DMS 273 (cell line): ENCODE data around the gene CMSS1.

ENCODE experiments used
- DNase-seq: peaks from one replicate; lab custom pipeline; 2025; ENCODE audit not compliant: unreplicated experiment; lab: John Stamatoyannopoulos, UW

Gene CMSS1

DNA sequence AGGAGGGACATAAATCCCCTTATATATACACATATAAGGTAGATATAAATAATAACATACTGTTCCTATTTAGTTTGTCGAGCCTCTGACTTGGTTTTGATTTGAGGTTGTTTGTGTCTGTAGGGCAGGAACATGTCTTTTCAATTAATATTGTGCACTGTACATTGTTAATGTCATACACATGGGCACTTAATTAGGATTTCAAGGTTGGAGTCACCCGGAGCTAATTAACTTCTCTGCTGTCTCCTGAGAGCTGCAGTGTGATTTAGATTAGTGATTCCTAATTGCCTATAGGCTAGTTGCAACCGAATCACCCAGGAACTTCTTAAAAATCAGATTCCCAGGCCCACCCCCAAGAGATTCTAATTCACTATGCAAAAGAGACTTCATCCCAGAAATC is 347.1 kb downstream of the CMSS1 start:
- no peak for DNase-seq

- no peak for DNase-seq
Measured at GRCh38 chr3:100165926-100166550, 348.4 kb downstream of the CMSS1 start.

- DNase-seq = peak; percentile 63
Measured at GRCh38 chr3:100169201-100169920, 351.7 kb downstream of the CMSS1 start.

DNA sequence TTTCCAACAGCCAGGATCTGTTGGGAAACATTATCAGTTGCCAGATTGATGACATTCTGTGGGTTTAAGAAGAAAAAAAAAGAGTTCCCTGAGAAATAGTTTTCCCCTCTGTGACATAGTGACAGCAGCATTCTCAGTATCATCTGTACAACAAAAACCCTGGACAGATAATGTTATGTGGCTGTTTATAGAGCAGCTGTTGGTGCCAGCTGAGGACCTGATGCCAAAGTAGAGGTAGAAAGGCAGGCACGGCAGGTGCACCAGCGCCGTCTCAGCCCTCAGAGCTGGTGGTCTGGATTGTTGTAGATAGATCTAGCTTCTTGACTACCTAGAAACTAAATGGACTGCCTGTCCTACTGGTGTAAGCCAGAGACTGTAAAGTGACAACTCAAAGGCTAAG is 352.8 kb downstream of the CMSS1 start:
- DNase-seq = no peak

DNA sequence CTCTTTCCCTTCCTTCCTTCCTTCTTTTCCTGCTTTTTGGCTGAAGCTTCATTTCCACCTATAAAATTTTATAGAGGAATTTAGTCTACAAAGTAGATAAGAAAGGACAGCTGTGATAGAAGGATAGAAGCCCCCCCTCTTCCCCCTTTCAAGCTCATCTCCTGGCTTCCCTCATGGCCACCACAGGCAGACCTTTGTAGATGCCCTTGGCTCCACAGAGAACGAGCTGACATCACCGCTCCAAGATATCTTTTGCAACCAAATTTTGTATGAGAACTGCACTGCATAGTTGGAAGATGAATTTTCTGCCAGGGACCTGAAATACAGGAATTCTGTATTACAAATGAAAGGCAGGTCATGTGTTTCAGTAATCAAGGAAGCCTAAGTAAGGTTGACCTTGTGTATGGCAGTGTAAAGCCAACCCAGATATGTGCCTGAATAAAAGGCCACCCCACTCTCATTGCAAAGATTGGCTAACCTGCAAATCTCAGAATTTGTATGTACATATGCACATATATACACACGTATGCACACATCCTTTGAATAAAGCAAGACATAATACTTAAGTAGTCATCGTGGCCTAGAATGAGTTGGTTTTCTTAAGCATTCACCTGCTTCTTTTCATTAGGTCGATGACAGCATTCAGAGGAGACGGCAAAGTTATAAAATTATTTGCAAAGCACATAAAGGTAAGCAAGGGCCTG is 353.7 kb downstream of the CMSS1 start:
- no peak for DNase-seq

DNA sequence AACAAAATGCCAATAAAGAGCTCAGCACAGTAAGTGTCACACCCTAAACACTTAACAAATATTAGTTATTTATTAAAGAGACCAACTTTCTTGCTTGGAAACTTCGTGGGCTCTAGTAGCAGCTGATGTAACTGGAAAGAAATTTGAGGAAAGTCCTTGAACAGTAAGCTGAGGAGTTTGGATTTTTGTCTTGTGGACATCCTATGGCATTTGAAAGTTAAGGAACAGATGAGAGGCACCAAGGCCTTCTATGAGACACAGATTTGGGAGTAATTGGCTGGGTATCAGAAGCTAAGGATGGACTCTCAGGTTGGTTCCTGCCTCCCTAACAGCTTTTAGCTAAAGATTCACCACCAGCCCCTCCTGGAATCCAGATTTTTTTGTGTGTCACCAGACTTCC is 356.3 kb downstream of the CMSS1 start:
- no peak for DNase-seq

- no peak for DNase-seq
Measured at GRCh38 chr3:100175637-100176280, 358.1 kb downstream of the CMSS1 start.

DNA sequence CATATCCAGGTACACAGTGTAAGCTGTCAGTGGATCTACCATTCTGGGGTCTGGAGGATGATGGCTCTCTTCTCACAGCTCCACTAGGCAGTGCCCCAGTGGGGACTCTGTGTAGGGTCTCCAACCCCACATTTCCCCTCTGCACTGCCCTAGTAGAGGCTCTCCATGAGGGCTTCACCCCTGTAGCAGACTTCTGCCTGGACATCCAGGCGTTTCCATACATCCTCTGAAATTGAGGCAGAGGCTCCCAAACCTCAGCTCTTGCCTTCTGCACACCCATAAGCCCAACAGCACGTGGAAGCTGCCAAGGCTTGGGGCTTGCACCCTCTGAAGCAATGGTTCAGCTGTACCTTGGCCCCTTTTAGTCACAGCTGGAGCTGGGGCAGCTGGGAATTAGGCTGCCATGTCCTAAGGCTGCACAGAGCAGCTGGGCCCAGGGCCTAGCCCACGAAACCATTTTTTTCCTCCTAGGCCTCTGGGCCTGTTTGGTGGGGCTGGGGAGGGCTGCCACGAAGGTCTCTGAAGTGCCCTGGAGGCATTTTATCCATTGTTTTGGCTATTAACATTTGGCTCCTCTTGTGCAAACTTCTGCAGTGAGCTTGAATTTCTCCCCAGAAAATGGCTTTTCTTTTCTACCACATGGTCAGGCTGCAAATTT is 362.2 kb downstream of the CMSS1 start:
- DNase-seq = peak; percentile 18

DNA sequence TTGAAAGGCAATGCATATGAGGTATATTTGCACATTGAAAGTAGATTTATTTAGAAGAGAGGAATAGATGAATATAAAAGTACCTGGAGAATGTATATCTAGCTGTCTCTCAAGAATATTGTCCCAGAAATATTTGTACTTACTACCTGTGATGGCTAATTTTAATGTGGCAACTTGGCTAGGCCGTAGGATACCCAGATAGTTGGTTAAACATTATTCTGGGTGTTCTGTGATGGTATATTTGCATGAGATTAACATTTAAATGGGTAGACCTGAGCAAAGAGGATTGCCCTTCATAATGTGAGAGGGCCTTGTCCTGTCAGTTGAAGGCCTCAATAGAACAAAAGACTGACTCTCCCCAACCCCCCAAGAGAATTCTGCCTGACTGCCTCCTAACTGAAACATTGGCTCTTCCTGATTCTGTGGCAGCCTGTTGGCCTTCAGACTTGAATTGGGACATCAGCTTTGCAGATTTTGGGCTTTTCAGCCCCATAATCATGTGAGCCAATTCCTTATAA is 366.0 kb downstream of the CMSS1 start:
- DNase-seq = no peak

DNA sequence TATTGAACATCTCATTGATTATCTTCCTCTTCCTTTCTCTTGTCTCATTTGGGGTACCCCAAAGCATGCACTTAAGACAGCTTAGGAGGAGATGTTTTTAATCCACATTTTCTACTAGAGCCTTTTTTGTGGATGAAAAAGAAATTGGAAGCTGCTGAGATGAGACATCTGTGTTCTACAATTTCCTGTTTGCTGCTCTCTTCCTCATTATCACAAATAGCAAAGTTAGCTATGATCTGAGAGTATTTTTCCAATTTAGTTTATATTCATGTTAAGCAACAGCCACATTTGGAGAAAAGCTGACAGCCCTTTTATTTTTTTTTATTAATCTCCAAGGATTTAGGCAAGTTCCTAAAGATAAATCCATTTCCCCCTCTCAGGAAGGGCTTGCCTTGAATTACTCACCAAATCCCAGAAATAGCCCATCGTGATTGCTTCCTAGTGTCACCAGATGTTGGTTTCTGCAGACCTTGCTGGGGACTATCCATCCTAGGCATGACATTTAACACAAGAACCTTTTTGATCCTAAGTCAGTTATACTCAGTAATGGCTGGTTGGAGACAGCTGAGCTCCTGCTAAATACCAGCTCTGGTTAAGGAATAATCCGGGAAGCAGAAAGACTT is 367.4 kb downstream of the CMSS1 start:
- DNase-seq = no peak

- DNase-seq = peak; percentile 25
Measured at GRCh38 chr3:100185847-100186246, 368.2 kb downstream of the CMSS1 start.

DNA sequence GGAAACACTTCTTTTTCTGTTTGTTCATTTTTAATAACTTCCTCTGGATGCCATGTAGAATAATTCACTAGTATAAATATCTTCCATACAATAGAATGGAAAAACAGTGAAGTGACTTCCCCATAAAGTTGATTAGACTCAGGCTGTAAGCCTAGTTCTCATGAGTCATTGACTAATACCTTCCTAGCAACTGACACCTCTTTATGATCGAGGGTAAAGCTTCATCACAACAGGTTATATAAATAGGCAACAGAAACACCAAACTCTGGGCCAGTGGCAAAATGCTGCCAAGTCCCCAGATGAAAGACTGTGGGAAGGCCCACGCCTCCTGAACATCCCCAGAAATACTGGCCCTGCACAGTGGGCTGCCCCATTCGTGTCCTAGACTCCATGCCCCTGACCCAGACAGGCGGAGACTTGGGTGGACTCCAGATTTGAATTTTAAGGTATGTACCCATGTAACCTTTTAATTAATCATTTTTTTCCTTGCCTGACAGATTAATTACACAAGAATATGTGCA is 371.8 kb downstream of the CMSS1 start:
- no peak for DNase-seq

DNA sequence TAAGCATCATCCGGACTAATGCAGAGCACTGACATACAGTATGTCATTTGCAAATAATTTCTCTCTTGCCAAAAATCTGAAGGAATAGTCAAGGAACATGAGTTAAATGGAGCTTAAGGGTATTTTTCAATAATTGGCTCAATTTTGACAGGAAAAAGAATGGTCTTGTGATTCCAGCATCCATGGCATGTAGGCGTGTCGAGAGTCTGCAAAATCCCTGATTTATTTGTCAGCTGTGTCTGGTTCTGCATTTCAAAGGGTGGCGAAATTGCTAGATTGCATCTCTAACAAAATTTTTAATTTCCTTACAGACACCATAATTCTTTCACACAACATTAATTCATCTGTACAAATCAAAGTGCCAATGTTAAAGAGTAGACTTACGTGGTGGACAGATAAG is 377.7 kb downstream of the CMSS1 start:
- DNase-seq = no peak

DNA sequence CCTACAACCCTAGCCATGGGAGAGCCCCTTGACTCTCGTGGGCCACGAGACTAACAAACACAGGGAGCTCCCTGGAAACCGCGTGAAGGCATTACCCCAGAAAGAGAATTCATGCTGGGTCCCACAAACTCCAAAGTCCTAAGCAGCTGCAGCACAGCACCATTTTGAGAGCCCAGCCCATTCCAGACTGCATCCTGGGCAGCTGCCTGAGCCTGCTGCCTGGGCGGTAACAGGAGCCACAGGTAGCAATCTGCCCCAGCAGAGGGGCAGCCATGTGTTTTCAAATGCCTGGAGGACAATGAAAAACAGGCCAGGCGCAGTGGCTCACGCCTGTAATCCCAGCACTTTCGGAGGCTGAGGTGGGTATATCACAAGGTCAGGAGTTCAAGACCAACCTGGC is 380.2 kb downstream of the CMSS1 start:
- peak; percentile 41 for DNase-seq

- DNase-seq = peak; percentile 27
Measured at GRCh38 chr3:100198579-100199269, 381.1 kb downstream of the CMSS1 start.

DNA sequence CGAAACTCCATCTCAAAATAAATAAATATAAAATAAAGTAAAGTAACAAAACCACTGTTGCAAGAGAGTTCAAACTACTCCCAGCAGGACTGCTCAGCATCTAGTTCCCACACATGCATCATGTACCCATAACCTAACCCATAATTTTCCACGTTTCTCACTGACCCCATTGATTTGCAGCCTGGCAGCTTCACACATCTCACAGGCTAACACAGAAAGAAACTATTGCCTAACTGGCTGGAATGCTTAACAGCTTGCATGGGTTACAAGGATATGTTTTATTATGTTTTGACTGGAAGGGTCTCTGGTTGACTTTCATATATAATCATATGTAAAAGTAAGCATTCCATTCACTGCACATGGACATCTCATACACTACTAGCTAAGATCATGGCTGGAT is 387.5 kb downstream of the CMSS1 start:
- no peak for DNase-seq

- no peak for DNase-seq
Measured at GRCh38 chr3:100206687-100207086, 389.0 kb downstream of the CMSS1 start.

- no peak for DNase-seq
Measured at GRCh38 chr3:100207886-100208285, 390.2 kb downstream of the CMSS1 start.

DNA sequence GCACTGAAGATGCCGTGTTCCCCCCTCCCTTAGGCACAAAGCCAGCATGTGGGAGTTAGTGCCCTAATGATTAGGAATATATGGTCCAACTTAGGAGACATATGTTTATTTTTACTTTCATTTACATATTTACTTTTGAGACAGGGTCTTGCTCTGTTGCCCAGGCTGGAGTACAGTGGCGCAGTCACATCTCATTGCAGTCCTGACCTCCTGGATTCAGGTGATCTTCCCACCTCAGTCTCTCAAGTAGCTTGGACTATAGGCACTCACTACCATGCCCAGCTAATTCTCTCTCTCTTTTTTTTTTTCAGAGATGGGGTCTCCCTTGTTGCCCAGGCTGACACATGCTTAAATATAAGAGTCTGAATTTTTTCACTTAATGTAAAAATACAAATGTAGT is 391.5 kb downstream of the CMSS1 start:
- DNase-seq = no peak
